Activated CD8-positive, alpha-beta T cell treated with anti-CD3 and anti-CD28 coated beads for 36 hours (primary cell): ENCODE measurements around the gene AGAP2. TPM values are rescaled to one million over a fixed set of nuclear protein-coding genes. Genes with fewer than 3 reads are reported as not detected.

Experiments used
- ATAC-seq: fragments of 200-7000 bp; cut with Tn5 transposase; one replicate; pipeline ENCODE4 v1.10.0; 2021; ENCODE audit warnings: mild to moderate bottlenecking, moderate library complexity
- CTCF ChIA-PET: fragments of 350-600 bp; sonication (Branson Sonifier 250); formaldehyde crosslinking; loops from one replicate; lab custom pipeline; 2021; ENCODE audit warnings: antibody characterized with exemption; lab: Charles Lee
- POLR2A ChIA-PET: fragments of 350-600 bp; sonication (Branson Sonifier 250); formaldehyde crosslinking; loops from one replicate; lab custom pipeline; 2021; ENCODE audit warnings: antibody characterized with exemption; lab: Charles Lee
- DNase-seq: peaks from one replicate; pipeline ENCODE4 v3.0.0-alpha.2; 2020
- H3K27ac Mint-ChIP-seq: one replicate; pipeline ENCODE4 v1.8.0; 2021; ENCODE audit warnings: mild to moderate bottlenecking, mixed read lengths
- H3K27me3 Mint-ChIP-seq: one replicate; pipeline ENCODE4 v1.8.0; 2021; ENCODE audit warnings: mixed read lengths
- H3K36me3 Mint-ChIP-seq: one replicate; pipeline ENCODE4 v1.8.0; 2021; ENCODE audit warnings: low read depth, mixed read lengths
- H3K4me1 Mint-ChIP-seq: one replicate; pipeline ENCODE4 v1.8.0; 2021; ENCODE audit warnings: low read depth, mixed read lengths
- H3K4me3 Mint-ChIP-seq: one replicate; pipeline ENCODE4 v1.8.0; 2021; ENCODE audit warnings: mild to moderate bottlenecking, moderate library complexity, mixed read lengths
- H3K9me3 Mint-ChIP-seq: one replicate; pipeline ENCODE4 v1.8.0; 2021; ENCODE audit warnings: mixed read lengths
- CTCF ChIP-seq: fragments of 200-600 bp; IDR thresholded peaks from one replicate; pipeline ENCODE4 v1.8.0; 2022; ENCODE audit warnings: antibody characterized with exemption, mild to moderate bottlenecking
- intact Hi-C: fragments of 100-400 bp; cut with micrococcal nuclease; formaldehyde crosslinking; loops from one replicate; pipeline ENCODE4 v1.10.0; 2022
- total RNA-seq, 2 experiments: library from RNA; stranded (reverse); gene quantifications; one replicate each; pipeline ENCODE4 v1.2.3, GENCODE V29; 2021

AGAP2 gene
- total RNA-seq, 2 experiments from 2014 or later: 22.4 TPM

GRCh38 chr12:57765003-57765697 lies 26.6 kb upstream of the AGAP2 start:
- Mint-ChIP-seq H3K27me3 (peaks cover 6% of the 10 kb centered on the region), H3K27ac (peak overlapping the region; percentile 70), H3K36me3 (peaks cover 51% of the 10 kb centered on the region), H3K9me3 (no peaks in the 10 kb centered on the region), H3K4me1 (peaks cover 28% of the 10 kb centered on the region), H3K4me3 (peak overlapping the region; percentile 80)
- POLR2A ChIA-PET: interaction anchor here (0.7 to 1.6 kb wide), 7 partner anchors 9 to 163 kb away, joined by 3 to 10 read pairs (median 4); partner anchors contain the start of genes MARCHF9 and TSFM
- intact Hi-C loops: no loop called here
- CTCF ChIA-PET: interaction anchor here (0.7 to 10.4 kb wide), 11 partner anchors 9 to 141 kb away, joined by 3 to 122 read pairs (median 3); partner anchors contain the start of genes CDK4, EEF1AKMT3, MARCHF9 and METTL1
- DNase-seq: peak; percentile 70
- ATAC-seq: peak; percentile 72
- peak; percentile 55 for TF ChIP-seq CTCF

- Mint-ChIP-seq H3K4me3 (peak overlapping the region; percentile 80), H3K36me3 (peaks cover 51% of the 10 kb centered on the region), H3K27me3 (peaks cover 6% of the 10 kb centered on the region), H3K27ac (peak overlapping the region; percentile 70), H3K9me3 (no peaks in the 10 kb centered on the region), H3K4me1 (peaks cover 34% of the 10 kb centered on the region)
- ChIA-PET CTCF (interaction anchor here (0.7 to 10.4 kb wide), 9 partner anchors 8 to 141 kb away, joined by 3 to 122 read pairs (median 3); partner anchors contain the start of genes CDK4, EEF1AKMT3, MARCHF9 and METTL1), POLR2A (interaction anchor here (0.7 to 1.6 kb wide), 8 partner anchors 8 to 164 kb away, joined by 3 to 10 read pairs (median 4); partner anchors contain the start of genes MARCHF9 and TSFM)
- peak; percentile 52 for DNase-seq
- intact Hi-C loops: no loop called here
- no peak for TF ChIP-seq CTCF
- peak; percentile 21 for ATAC-seq
Observed at GRCh38 chr12:57764662-57765002, 26.1 kb upstream of the AGAP2 start.

- no peak for DNase-seq
- POLR2A ChIA-PET: interaction anchor here (0.7 to 1.6 kb wide), 8 partner anchors 7 to 131 kb away, joined by 3 to 10 read pairs (median 4); partner anchors contain the start of genes CTDSP2, MARCHF9 and TSFM
- H3K27me3 Mint-ChIP-seq: peaks cover 6% of the 10 kb centered on the region
- peak overlapping the region; percentile 70 for H3K27ac Mint-ChIP-seq
- peaks cover 52% of the 10 kb centered on the region for H3K36me3 Mint-ChIP-seq
- no peak for TF ChIP-seq CTCF
- peak overlapping the region; percentile 80 for H3K4me3 Mint-ChIP-seq
- CTCF ChIA-PET: interaction anchor here (0.7 to 10.4 kb wide), 10 partner anchors 8 to 142 kb away, joined by 3 to 122 read pairs (median 3); partner anchors contain the start of genes CDK4, EEF1AKMT3, MARCHF9 and METTL1
- H3K4me1 Mint-ChIP-seq: peaks cover 38% of the 10 kb centered on the region
- no peaks in the 10 kb centered on the region for H3K9me3 Mint-ChIP-seq
- intact Hi-C loops: no loop called here
- ATAC-seq: no peak
Observed at GRCh38 chr12:57763881-57764661, 25.5 kb upstream of the AGAP2 start.

- intact Hi-C loops: no loop called here
- Mint-ChIP-seq H3K9me3 (no peaks in the 10 kb centered on the region), H3K27ac (no peak overlapping the region), H3K4me3 (no peak overlapping the region), H3K27me3 (peaks cover 6% of the 10 kb centered on the region), H3K4me1 (peaks cover 42% of the 10 kb centered on the region), H3K36me3 (peaks cover 49% of the 10 kb centered on the region)
- ChIA-PET POLR2A (interaction anchor here (1.2 kb wide), 1 partner anchor 10 kb away, joined by 3 read pairs; the partner anchor contains the start of genes EEF1AKMT3 and METTL1), CTCF (interaction anchor here (0.7 to 10.4 kb wide), 3 partner anchors 16 to 142 kb away, joined by 3 to 122 read pairs (median 3); partner anchors contain the start of genes EEF1AKMT3, METTL1, TSFM and TSPAN31)
- DNase-seq (no peak), ATAC-seq (no peak)
- TF ChIP-seq CTCF: no peak
Observed at GRCh38 chr12:57762463-57762862, 23.9 kb upstream of the AGAP2 start.
